ENCODE results near the gene AP3M1.
"Not testable (repeated sequence)": the region's sequence is repeated elsewhere in the genome, so short reads cannot be mapped to it uniquely, and the experiment has no call there.

Gene AP3M1

DNA sequence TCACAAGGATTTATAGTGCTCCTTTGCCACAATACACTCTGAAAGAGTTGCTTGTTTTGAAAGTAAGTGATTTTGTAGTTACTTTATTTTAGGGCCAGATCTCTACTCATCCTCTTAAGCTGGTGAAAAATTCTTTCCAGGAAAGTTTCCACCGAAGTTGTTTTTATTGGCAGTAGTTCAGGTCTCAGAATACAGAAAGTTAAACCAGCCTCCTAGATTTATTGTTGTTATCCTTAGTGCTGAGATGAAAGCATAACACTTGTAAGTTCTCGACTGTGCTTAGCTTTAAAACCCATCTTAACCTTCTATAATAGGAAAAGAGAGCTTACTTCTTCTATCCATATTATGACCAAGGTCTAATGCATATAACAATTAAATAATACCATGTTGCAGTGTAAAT, 5.5 kb downstream of the AP3M1 start:
- no peak for TF ChIP-seq Cebpa-rat (IDR thresholded peaks at IDR 0.05)
- Histone ChIP-seq H3K4me2 (no peak overlapping the region), H3K27ac (no peak overlapping the region)

DNA sequence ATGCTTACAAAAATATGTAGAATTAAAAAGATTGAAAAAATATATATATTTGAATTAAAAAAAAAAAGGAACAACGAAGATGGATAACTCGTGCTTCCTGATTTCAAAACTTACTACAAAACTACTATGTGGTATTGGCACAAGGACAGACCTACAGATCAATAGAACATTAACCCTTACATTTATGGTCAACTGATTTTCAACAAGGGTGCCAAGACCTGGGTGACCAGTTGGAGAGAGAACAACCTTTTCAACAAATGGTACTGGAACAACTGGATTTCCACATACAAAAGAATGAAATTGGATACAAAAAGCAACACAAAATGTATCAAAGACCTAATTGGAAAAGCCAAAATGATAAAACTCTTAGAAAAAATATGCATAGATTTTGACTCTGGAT, 10.1 kb downstream of the AP3M1 start:
- no peak overlapping the region for H3K27ac ChIP-seq
- peaks cover 68% of the 10 kb centered on the region for H3K36me3 ChIP-seq
- H3K9ac ChIP-seq: no peak overlapping the region
- peaks cover 63% of the 10 kb centered on the region for H4K20me1 ChIP-seq
- no peaks in the 10 kb centered on the region for H3K9me3 ChIP-seq
- no peak overlapping the region for H3K4me2 ChIP-seq
- H3K4me1 ChIP-seq: no peaks in the 10 kb centered on the region
- no peaks in the 10 kb centered on the region for H3K27me3 ChIP-seq
- H3K4me3 ChIP-seq: no peak overlapping the region
- TF ChIP-seq Cebpa-rat (IDR thresholded peaks at IDR 0.05): no peak

More for the DNA sequence above, 5.5 kb downstream of the AP3M1 start:
- H3K9me3 ChIP-seq: no peaks in the 10 kb centered on the region
- peaks cover 85% of the 10 kb centered on the region for H4K20me1 ChIP-seq
- H3K4me1 ChIP-seq: peaks cover 14% of the 10 kb centered on the region
- no peak overlapping the region for H3K9ac ChIP-seq
- H3K36me3 ChIP-seq: peaks cover 50% of the 10 kb centered on the region
- H3K27me3 ChIP-seq: no peaks in the 10 kb centered on the region
- no peak overlapping the region for H3K4me3 ChIP-seq

DNA sequence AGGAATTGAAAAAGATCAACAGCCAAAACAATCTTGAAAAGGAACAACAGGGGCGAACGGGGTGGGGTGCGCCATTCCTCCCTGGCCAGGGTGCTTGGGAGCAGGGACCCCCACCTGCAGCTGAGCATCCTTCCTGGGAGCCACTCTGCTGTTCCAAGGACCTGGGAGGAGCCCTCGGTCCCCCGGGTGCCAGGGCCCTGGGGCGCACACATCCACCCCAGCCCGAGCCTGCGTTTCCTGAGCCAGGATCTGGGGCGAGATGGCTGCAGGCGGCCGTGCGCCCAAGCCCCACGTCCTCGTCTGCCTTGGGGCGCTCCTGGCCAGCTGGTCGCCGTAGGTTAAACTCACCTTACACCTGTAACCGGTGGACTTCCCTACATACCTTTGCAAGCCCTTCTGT, 10.6 kb downstream of the AP3M1 start:
- Histone ChIP-seq H3K27ac (no peak overlapping the region), H3K9me3 (no peaks in the 10 kb centered on the region), H4K20me1 (peaks cover 57% of the 10 kb centered on the region), H3K36me3 (peaks cover 66% of the 10 kb centered on the region), H3K4me2 (no peak overlapping the region), H3K4me1 (no peaks in the 10 kb centered on the region), H3K9ac (no peak overlapping the region), H3K27me3 (no peaks in the 10 kb centered on the region), H3K4me3 (no peak overlapping the region)
- no peak for TF ChIP-seq Cebpa-rat (IDR thresholded peaks at IDR 0.05)

DNA sequence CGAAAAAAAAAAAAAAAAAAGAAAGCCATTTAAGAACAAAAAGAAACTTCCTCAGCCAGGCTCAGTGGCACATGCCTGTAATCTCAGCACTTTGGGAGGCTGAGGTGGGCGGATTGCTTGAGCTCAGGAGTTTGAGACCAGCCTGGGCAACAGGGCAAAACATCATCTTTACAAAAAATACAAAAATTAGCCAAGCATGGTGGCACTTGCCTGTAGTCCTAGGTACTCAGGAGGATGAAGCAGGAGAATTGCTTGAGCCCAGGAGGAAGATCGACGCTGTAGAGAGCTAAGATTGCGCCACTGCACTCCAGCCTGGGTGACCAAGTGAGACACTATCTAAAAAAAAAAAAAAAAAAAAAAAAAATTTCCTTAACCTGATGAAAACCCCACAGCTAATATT, 12.0 kb downstream of the AP3M1 start:
- H3K4me1 ChIP-seq, H3K4me3 ChIP-seq, H3K27me3 ChIP-seq, H3K4me2 ChIP-seq, H3K9me3 ChIP-seq, H3K27ac ChIP-seq, H3K9ac ChIP-seq: not testable (repeated sequence)
- Histone ChIP-seq H4K20me1 (peaks cover 56% of the 10 kb centered on the region), H3K36me3 (peaks cover 68% of the 10 kb centered on the region)

DNA sequence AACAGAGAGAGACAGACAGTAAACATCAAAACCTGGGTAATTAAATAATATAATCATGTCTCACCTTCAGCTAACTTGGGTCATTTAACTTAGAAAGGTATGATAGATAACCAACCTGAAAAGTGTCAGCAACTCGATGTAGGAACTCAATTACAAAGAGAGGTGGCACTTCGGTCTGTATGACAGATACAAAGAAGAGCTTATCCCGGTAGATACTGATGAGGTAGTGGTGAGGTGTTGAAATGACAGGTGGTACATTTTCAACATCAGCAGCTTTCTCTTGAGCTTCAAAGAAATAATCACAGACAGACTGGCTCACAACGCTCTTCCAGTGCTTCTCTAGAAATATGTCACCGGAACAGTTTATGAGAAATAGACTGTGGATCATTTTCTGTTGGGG, 12.6 kb downstream of the AP3M1 start:
- H3K9ac ChIP-seq: no peak overlapping the region
- H3K4me1 ChIP-seq: no peaks in the 10 kb centered on the region
- H3K9me3 ChIP-seq: no peaks in the 10 kb centered on the region
- H3K36me3 ChIP-seq: peaks cover 68% of the 10 kb centered on the region
- no peak overlapping the region for H3K4me2 ChIP-seq
- H3K4me3 ChIP-seq: no peak overlapping the region
- no peak for TF ChIP-seq Cebpa-rat (IDR thresholded peaks at IDR 0.05)
- peaks cover 50% of the 10 kb centered on the region for H4K20me1 ChIP-seq
- H3K27me3 ChIP-seq: no peaks in the 10 kb centered on the region
- no peak overlapping the region for H3K27ac ChIP-seq

DNA sequence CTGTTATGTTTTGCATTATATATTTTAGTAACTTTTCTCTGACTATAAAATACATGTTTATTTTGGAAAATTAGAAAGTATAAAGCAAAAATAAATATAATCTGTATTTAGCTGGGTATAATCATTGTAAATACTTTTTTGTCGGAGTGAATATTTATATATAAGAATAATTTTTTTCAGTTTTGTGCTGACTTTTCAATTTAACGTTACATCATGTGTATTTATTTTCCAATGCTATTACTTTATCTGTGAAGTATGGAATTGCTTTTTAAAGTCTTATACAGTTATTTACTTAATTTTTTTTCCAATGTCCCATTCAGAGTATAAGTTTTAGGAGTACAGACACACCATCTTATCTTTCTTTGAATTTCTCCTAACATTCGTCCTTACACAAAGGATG, 15.2 kb downstream of the AP3M1 start:
- H3K9ac ChIP-seq: no peak overlapping the region
- H3K4me2 ChIP-seq: no peak overlapping the region
- H3K27me3 ChIP-seq: no peaks in the 10 kb centered on the region
- H3K27ac ChIP-seq: no peak overlapping the region
- H4K20me1 ChIP-seq: peaks cover 25% of the 10 kb centered on the region
- no peaks in the 10 kb centered on the region for H3K4me1 ChIP-seq
- no peak for TF ChIP-seq Cebpa-rat (IDR thresholded peaks at IDR 0.05)
- no peak overlapping the region for H3K4me3 ChIP-seq
- H3K9me3 ChIP-seq: no peaks in the 10 kb centered on the region
- peaks cover 93% of the 10 kb centered on the region for H3K36me3 ChIP-seq

DNA sequence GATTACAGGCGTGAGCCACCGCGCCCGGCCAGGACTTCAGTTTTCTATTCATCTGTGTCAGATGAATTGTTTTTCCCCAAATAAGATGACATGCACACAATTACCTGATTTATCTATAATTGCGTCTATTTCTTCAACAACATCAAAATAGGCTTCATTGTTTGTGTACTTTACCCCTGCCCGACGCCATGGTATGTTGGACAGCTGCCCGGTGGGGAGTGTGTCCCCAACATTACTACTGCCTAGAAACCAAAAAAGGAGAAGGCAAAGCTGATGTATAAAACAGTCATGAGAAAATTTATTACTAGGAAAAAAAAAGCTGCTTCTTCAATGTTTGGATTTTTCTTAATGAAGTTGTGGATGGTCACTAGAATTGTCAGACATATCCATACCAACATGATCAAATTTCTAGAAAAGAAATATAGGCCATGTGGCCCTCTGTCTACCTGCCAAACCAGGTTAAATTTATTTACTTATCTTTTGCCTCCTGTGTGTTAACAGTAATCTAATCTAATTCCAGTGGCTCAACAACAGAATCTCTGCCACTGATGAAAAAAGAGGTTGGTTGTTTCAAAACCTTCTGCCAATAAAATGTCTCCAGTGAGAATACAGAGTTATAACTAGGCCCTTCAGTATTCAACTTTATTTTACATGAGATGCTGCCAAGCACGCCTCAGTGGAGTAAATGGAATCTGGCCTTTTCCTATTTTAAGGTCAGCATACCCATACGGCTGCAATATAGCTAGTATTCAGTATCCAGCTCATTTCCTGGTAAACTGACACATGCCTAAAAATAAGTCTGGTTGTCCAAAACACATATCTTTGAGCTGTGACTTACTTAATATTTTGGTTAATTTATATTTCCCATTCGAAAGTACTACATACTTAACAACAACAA, 16.5 kb downstream of the AP3M1 start:
- TF ChIP-seq Cebpa-rat (IDR thresholded peaks at IDR 0.05): no peak
- H3K36me3 ChIP-seq: peaks cover 95% of the 10 kb centered on the region
- no peaks in the 10 kb centered on the region for H3K9me3 ChIP-seq
- H3K4me2 ChIP-seq: no peak overlapping the region
- no peak overlapping the region for H3K27ac ChIP-seq
- H3K27me3 ChIP-seq: no peaks in the 10 kb centered on the region
- no peaks in the 10 kb centered on the region for H3K4me1 ChIP-seq
- peaks cover 12% of the 10 kb centered on the region for H4K20me1 ChIP-seq
- H3K9ac ChIP-seq: no peak overlapping the region
- no peak overlapping the region for H3K4me3 ChIP-seq

DNA sequence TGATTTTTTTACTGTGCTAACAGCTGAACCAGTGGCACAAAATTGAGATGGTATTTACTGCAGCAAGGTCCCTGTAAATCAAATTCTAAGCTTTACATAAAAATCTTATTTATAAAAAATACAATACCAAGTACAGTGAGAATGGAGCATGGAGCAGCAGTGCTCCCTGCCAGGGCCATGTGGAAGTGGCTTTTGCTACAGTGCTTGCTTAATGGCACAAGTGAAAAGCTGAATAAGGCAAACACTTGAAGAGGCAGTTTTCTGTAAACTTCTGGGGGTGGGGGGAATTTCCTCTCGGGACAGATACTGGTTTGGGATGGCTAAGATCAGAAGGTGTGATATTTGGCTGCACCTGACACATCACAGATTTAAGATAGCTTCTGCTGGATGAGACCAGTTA, 27.5 kb downstream of the AP3M1 start:
- no peak for TF ChIP-seq Cebpa-rat (IDR thresholded peaks at IDR 0.05)

DNA sequence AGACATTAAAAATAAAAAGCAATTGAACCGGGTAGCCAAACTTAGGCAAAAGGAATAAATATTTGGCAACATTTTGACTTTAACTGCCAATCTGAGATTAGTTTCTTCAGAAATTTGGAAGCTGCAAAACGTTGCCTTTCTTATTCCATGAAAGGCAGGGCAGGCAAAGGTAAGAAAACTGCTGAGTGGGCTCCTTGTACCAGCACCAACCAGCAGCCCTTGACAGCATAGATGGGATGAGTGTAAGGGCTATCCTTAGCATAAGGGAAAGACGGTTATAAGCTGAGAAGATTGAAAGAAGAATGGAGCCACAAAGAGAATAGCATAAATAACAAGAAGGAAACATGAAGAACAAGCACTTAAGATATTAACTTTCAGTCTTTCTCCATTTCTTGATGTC, 28.6 kb downstream of the AP3M1 start:
- H3K9ac ChIP-seq: no peak overlapping the region
- H3K27ac ChIP-seq: no peak overlapping the region
- H4K20me1 ChIP-seq: peaks cover 39% of the 10 kb centered on the region
- peaks cover 10% of the 10 kb centered on the region for H3K4me1 ChIP-seq
- H3K36me3 ChIP-seq: peaks cover 100% of the 10 kb centered on the region
- H3K27me3 ChIP-seq: no peaks in the 10 kb centered on the region
- no peaks in the 10 kb centered on the region for H3K9me3 ChIP-seq
- TF ChIP-seq Cebpa-rat (IDR thresholded peaks at IDR 0.05): no peak
- no peak overlapping the region for H3K4me3 ChIP-seq
- H3K4me2 ChIP-seq: no peak overlapping the region

More for the DNA sequence above, 27.5 kb downstream of the AP3M1 start:
- Histone ChIP-seq H3K27me3 (no peaks in the 10 kb centered on the region), H3K4me2 (no peak overlapping the region), H3K4me3 (no peak overlapping the region), H3K9me3 (no peaks in the 10 kb centered on the region), H4K20me1 (peaks cover 29% of the 10 kb centered on the region), H3K36me3 (peaks cover 99% of the 10 kb centered on the region), H3K4me1 (peaks cover 10% of the 10 kb centered on the region), H3K27ac (no peak overlapping the region), H3K9ac (0 out of 2 replicates have a peak overlapping the region, but pooled peaks have one; percentile 8)

DNA sequence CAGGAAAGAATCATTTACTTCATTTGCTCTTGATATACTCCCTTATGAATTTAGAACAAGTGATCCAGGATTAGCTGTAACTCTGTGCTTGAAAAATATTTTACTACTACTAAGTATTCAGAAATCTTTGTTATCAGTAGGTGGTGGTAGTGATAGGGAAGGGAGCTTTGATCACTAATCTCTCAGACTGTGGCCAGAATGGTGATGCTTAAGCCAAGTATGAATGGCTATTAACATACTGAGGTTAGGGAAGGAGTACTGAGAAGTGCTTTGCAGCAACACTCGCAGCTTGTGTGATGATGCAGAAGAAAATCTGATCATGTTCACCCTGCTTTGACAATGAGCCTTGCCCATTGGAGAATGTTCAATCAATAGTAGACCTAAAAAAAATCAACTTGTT, 29.3 kb downstream of the AP3M1 start:
- Histone ChIP-seq H3K4me2 (no peak overlapping the region), H3K36me3 (peaks cover 100% of the 10 kb centered on the region), H4K20me1 (peaks cover 46% of the 10 kb centered on the region)

More for the DNA sequence above, 29.3 kb downstream of the AP3M1 start:
- Histone ChIP-seq H3K27me3 (no peaks in the 10 kb centered on the region), H3K27ac (no peak overlapping the region), H3K9ac (no peak overlapping the region), H3K9me3 (no peaks in the 10 kb centered on the region), H3K4me3 (no peak overlapping the region), H3K4me1 (peaks cover 10% of the 10 kb centered on the region)
- TF ChIP-seq Cebpa-rat (IDR thresholded peaks at IDR 0.05): no peak

All from BLaER1 (cell line).